Islet precursor cell (in vitro differentiated cells): ENCODE results near the gene TNNC2.
"Not testable (repeated sequence)": the region's sequence is repeated elsewhere in the genome, so short reads cannot be mapped to it uniquely, and the experiment has no call there.

ENCODE experiments used
- DNase-seq: peaks from one replicate; pipeline ENCODE4 v3.0.0-alpha.2; 2018

The TNNC2 gene

DNA sequence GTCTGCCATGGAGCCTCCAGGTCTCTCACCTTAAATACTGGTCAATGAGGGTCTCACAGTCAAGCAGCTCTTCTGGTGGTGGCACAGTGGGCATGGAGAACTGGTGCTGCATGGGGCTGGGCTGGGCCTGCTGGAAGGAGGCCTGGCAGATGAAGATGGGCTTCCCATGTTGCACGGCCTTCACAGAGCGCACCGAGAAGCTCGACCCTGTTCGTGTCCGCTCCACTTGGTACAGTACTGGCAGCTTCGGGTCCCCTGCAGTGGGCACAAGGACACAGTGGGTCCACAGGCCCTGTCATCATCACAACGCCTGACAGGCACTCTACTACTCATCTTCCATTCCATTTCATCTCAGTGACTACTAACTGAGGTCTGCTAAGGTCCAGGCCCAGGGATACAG lies 21.3 kb upstream of the TNNC2 start:
- no peak for DNase-seq

DNA sequence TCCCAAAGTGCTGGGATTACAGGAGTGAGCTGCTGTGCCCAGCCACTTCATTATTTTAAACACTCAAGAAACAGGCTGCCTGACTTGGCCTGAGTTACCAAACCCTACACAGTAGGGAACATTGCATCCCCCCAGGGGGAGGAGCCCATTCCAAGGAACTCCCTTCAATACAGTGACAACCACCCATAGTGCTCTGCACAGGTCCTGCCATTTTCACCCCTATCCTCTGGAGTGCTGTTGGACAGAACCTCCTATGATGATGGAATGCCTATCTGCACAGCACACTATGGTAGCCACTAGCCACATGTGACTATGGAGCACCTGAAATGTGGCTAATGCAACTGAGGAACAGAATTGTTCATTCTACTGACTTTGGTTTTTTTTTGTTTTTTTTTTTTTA lies 18.3 kb upstream of the TNNC2 start:
- no peak for DNase-seq

DNA sequence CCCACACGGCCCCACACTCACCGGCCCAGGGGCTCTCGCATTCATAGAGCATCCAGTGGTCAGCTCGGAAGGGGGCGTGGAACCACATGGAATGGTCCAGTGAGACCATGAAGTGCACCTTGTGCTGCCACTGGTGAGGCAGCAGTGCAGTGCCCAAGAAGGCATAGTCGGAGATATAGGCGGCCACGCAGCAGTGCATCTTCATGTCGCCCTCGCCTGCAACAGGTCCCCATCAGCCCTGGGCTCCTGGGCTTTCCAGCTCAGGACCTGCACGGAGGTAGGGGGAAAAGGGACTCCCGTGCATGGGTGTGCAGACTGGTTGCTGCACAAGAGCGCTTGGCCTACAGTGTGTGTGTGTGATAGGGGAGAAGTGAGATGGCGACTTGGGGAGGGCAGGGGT lies 16.4 kb upstream of the TNNC2 start:
- DNase-seq, result no peak

DNA sequence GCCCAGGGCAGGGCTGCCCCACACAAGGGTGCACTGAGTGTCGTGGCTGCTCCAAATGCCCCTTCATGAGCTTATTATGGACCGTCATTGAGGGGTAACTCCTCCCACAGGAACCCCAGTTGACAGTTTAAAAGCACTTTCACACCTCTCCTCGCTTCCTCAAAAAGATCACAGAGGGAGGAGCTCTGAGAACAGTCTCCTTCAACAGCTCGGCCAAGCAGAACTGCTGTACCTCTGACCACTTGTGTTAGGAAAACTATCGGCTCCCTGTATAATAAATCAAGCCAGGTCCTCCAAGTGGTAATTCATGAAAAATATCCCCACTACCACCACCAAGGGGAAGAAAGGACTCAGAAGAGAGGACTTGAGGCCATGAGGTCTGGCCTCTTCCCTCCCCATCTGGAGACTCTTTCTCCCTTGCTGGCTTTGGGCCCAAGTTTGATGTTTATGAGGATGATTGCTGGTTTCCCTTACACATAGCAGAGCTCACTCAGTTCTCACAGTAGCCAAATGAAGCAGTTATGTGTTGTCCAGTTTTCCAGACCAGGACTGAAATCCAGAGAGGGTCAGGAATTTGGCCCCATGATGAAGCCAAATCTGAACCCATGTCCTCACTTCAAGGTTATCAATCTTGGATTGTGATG lies 15.2 kb upstream of the TNNC2 start:
- no peak for DNase-seq

DNA sequence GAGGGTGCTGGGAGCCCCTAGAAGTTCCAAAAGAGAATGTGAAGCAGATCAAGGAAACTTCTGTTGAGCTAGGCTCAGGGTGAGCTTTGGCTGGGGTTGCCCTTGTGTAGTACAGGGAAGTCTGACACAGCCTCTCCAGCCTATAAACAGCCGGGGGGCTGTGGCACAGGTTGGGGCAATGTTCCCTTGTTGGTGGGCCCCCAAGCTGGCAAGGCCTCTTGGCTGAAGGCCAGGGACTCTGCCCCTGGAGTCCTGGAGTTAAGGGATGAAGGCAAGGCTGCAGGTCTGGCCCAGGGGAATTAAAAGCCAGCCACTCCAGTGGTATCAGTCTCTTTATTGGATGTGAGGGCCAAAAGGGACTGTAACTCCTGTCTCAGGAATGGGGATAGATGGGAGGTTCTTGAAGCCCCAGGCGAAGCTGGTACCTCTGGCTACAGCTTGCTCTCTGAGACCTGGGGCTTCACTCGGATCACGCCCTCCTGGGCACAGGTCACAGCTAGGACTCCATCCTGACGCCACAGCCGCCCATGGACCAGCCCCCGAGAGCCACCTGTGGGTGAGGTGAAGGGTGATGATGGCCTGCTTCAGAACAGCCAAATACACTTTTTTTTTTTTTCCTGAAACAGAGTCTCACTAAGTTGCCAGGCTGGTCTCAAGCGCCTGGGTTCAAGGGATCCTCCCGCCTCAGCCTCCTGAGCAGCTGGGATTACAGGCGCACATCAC lies 14.5 kb upstream of the TNNC2 start:
- DNase-seq, result no peak

DNA sequence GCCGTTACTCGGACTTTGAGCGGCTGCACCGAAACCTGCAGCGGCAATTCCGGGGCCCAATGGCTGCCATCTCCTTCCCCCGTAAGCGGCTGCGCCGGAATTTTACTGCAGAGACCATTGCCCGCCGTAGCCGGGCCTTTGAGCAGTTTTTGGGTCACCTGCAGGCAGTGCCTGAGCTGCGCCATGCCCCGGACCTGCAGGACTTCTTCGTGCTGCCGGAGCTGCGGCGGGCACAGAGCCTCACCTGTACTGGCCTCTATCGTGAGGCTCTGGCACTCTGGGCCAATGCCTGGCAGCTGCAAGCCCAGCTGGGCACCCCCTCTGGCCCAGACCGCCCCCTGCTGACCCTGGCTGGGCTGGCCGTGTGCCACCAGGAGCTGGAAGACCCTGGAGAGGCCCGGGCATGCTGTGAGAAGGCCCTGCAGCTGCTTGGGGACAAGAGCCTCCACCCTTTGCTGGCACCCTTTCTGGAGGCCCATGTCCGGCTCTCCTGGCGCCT lies 13.6 kb upstream of the TNNC2 start:
- no peak for DNase-seq

DNA sequence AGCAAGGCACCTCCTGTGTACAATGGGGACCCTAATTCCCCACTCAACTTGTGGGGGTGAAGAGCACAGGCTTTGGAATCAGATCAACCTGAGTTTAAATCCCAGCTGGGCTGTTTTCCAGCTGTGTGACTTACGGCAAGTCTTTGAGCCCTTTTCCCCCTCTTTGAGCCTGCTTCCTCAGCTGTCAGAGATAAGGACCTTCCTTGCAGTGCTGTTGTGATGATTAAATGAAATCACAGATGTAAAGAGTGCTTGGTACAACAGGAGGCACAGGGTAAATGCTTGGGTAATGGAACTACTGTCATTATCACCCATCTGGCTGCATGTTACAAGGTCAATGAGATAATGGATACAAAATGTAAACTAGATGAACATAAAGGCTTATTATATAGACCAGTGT lies 9.7 kb upstream of the TNNC2 start:
- DNase-seq, result no peak

DNA sequence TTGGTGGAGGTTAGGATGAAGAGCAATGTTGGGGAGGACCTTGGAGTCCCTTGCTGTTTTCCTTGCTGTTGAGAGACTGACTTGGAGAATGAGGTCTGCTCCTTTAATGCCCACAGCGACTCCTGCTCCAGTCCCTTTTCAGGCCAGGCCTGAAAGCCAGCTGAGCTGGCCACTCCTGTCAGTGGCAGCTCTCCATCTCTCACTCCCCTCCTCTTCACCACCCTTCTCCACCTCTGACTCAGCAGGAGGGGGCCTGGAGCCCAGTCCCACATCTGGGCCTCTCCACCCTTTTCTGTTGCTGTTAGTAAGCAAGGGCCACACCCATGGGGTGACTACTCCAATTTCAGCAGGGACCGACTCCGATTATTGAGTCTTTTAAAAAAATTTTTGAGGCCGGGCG lies 8.7 kb upstream of the TNNC2 start:
- no peak for DNase-seq

DNA sequence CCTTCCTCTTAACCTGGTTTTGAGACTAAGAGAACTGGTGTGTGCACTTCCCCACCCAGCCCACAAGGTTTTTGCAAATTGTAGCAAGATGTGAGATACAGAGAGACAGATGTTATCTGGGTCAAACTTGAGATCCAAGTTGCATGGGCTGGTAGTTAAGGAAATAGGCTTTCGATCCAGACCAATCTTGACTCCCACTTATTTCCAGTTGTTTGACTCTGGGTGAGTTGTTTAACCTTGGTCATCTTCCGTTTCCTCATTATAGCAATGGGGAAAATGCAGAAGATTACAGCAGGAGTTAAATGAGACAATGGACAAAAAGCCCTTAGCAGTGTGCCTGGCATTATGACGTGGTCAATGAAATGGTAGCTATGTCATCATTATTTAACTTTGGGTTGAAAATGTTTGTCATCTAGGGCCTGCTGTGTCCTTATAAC lies 8.2 kb upstream of the TNNC2 start:
- DNase-seq, result no peak

DNA sequence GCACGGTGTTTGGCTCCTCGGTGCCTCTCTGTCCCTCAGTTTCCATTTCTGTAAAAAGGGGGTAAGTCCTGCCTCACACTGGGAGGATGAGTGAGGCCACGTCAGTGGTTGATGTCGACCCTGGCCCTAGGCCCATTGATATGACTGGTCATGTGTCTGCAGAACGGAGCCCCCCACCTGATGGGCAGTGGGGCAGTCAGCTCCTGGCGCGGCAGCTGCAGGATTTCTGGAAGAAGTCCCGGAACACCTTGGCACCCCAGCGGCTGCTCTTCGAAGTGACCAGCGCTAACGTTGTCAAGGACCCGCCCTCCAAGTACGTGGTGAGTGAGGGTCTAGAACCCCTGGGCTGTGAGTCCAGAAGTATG lies 7.7 kb upstream of the TNNC2 start:
- no peak for DNase-seq

DNA sequence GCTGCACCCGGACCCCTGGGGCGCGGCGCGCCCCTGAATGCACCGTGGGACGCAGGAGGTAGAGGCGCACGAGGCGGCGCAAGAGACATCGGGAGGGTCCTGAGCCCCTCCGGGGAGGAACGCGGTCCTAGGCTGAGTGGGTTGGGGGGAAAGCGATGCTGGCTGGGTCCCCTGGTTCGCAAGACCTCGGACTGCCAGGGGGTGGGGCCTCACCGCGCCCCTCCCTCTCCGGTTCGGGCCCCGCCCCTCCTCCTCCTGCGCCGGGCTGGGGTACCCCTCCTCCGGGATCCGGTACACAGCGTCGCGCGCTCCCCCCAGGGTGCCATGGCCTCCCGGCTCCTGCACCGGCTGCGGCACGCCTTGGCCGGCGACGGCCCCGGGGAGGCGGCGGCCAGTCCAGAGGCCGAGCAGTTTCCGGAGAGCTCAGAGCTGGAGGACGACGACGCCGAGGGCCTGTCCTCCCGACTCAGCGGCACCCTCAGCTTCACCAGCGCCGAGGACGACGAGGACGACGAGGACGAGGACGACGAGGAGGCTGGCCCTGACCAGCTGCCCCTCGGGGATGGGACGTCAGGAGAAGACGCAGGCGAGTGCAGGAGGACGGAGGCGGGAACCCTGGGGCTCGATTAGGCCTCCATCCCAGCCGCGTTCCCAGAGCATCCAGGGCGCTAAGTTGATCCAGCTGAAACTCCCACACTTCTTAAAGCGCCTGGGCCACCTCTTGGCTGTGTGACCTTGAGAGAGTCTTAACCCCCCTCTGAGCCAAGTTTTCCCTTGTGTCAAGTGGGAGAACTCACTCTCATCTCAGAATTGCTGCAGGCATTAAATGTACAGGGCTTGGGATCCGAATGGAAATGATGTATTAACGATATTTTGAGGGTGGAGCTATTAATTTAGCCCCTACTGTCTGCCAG lies 7.0 kb upstream of the TNNC2 start:
- DNase-seq, result peak; percentile 86

DNA sequence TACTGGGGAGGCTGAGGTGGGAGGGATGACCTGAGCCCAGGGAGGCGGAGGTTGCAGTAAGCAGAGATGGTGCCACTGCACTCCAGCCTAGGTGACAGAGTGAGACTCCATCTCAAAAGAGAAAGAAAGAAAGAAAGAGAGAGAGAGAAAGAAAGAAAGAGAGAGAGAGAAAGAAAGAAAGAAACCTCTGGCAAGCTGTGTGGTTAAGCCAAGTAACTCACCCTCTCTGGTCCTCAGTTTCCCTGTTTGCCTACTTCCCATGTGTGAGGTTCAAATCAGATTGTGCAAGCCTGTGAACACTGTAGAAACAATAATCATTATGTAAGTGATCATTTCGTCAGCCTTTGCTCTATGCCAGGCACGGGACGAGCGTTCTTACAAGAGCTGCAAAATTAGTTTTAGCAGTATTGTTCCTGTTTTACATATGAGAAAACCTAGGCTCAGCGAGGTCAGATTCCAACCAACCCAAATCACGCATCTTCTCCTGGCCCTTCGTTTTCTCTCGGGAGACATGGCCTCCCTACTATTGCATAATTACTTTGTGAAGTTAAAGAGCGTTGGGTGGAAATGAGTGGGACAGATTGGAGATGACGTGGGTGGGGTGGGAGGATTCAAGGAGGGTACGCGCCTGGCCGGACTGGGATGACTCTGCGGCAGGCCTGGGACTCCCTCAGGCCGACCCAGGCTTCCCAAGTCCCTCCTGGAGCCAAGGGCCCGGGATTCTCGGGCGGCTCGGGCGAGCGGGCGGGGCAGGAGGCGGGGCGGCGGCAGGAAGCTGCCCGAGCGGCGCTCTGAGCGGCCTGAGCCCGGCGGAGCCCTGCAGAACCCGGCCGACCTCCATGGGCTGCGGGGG lies 6.1 kb upstream of the TNNC2 start, which contains the start of gene SNX21:
Gene SNX21, plus strand, starts transcription at position 770 of the 853 bp plus-strand sequence. CDS start 121 bp downstream, outside the sequence.
- DNase-seq, result peak; percentile 94

DNA sequence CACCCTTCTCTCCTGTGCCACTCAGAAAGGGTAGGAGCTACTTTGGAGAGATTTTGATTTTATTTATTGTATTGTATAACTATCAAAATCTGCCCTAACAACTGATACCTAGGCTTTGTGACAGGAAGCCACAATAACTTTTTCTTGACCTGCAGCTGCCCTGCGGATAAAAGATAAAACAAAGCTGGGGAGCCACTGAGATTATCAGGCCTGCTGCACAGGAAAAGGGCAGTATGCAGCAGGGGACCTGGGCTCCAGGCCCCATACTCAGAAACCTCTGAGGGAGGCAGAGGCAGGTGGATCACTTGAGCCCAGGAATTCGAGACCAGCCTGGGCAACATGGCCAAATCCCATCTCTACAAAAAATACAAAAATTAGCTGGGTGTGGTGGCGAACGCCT lies 5.5 kb upstream of the TNNC2 start:
- no peak for DNase-seq

DNA sequence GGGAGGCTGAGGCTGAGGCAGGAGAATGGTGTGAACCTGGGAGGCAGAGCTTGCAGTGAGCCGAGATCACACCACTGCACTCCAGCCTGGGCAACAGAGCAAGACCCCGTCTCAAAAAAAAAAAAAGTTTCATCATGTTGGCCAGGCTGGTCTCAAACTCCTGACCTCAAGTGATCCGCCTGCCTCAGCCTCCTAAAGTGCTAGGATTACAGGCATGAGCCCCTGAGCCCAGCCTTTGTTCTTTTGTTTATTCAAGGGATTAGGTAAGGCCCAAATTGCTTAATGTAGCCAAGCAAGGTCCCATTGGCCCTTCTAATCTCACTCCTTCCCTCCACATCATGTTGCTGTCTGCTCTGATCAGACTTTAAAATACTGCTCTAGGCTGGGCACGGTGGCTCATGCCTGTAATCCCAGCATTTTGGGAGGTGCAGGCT lies 2.6 kb upstream of the TNNC2 start:
- DNase-seq, result not testable (repeated sequence)

DNA sequence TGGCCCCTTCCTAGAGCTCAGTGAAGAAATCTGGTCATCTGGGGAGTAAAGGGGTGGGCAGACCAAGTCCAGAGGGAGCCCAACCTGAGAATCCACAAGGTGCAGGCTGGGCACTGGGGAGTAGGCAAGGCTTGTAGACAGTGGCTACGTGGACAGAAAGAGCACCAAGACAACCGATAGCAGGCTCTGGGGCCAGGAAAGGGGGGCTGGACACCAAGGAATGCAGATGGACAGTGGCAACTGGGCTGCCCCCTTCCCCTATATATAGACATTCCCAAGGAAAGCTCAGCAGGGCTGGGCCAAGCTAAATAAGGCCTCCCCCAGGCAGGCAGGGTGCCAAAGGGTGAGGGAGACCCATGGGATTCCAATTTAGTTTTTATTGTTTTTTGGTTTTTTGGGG lies 1.5 kb upstream of the TNNC2 start:
- DNase-seq, result no peak

DNA sequence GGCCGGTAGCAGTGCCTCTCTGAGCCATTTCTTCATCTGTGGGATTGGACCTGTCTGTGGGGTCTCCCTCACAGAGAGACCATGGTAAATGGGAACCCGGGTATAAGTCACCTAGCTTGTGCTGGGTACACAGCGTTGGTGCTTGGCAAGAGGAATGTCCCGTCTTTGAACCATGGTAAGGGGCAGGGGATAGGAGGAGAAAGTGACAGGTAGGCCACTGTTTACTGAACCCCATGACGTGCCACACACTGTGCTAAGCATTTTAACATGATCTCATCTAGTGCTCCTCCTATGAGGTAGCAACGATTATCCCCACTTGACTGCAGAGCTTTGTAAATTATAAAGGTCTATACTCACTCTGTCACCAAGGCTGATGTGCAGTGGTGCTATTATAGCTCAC lies 600 bp upstream of the TNNC2 start:
- no peak for DNase-seq

DNA sequence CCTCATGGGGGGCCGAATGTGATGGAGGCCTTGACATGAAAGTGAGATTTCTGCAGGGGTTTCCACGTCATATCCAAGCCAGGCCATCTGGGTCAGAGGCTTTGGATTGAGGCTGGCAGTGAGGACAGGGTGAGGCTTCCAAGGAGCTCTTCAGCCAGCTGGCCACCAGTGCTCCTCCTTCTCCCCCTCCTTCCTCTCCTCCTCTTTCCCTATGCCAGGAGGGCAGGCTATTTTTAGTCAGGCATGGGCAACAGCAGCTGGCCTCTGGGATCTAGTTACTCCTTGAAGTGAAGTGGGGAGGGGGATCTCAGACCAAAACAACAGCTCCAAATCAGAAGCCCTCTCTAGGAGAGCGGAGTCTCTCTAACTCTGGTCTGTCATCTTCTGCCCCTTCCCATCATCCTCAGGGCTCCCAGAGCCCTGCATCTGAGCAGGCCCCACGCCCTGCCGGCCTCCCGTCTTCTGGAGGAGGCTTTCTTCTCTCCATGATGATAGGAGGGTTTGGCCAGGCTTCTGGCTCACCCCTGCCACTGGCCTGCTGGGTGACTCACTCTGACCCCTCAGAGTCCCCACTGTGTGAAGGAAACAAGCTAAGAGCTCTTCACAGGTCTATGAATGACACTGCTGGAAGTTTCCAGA lies 612 bp downstream of the TNNC2 start:
- no peak for DNase-seq

DNA sequence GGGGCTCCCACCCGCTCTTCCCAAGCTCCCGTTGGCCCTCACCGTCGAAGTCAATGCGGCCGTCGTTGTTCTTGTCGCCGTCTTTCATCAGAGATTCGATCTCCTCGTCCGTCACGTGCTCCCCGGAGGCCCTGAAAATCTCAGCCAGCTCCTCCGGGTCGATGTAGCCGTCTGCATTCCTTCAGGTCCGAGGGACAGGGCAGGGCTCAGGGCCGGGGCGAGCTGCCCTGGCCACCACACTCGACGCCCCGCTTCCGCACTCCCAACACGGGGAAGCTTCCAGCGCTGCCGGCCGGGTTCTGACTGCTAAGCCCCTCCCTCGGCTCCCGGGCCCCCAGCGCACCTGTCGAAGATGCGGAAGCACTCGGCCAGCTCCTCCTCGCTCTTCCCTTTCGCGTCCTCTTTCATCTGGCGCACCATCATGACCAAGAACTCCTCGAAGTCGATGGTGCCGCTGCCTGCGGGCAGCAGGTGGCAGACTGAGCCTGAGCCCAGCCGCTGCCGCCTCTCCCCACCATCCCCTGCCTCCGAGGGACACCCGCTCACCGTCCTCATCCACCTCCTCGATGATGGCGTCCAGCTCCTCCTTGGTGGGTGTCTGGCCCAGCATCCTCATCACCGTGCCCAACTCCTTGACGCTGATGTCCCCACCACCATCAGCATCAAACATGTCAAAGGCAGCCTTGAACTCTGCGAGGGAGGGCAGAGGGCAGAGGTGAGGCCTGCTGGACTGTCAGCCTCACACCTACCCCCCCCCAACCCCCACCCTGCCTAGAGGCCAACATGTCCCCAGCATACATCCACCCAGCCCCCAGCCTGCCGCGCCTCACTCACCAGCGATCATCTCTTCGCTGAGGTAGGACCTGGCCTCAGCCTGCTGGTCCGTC lies 2.9 kb downstream of the TNNC2 start:
- DNase-seq, result no peak

DNA sequence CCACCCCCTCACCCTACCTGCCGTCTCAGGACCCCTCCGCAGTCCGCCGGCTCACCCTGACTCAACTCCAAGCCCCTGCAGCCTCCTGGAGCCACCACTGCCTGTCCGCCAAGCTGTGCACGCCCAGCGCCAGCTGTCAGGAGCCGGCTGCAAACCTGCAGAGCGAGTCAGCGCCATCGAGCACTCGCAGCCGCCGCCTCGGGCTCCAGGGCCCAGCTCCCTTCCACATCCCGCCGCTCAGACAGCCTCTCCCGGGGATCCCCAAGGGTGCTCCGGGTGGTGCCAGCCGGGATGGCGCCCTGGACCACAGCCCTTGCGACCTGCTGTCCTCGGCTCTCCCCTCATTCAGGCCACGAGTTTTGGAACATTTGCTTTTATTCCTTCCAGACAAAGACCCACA lies 4.3 kb downstream of the TNNC2 start:
- DNase-seq, result peak; percentile 79

DNA sequence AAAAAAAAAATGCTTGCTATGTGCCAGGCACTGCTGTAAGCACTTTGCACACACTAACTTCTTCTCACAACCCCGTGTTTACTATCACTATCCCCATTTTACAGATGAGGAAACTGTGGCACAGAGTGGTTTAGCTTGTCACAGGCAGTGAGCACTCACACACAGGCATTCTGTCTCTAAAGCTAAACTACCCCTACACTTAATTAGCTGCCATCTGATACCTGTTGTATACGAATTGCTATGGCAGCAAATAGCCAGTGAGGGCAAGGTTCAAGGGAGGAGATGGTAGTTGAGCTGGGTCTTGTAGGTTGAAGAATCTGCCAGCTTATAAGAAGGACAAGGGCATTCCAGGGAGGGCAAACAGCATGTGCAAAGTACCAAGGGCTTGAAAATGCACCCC lies 5.2 kb downstream of the TNNC2 start:
- no peak for DNase-seq

DNA sequence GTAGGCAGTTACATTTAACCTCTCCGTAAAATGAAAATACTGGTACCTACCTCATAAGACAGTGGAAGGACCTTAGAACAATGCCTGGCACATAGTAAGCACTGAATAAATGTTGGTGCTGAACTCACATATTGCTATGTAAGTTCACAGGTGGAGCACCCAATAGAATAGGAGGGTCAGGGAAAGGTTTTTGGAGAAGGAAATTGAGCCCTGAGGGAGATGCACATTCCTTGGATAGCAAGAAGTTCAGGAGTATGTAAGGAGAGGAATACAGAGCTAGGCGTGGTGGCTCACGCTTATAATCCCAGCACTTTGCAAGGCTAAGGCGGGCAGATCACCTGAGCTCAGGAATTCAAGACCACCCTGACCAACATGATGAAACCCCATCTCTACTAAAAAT lies 7.6 kb downstream of the TNNC2 start:
- no peak for DNase-seq
